ENCODE results near the gene ZNF223. TPM values are rescaled to one million over a fixed set of nuclear protein-coding genes. Genes with fewer than 3 reads are reported as not detected.

ZNF223 gene
- total RNA-seq, 5 donors from 2014 or later (not counting 1 experiment from before 2014, with no cell fraction given) = 2.5 to 6.8 (median 5.9) TPM

GRCh38 chr19:44007473-44007872, 44.4 kb upstream of the ZNF223 start:
- H3K4me1 Mint-ChIP-seq = peaks cover 15 to 19% (median 15%) of the 10 kb centered on the region in 3 donors
- H3K4me3 ChIP-seq (ENCODE audit: control insufficient read depth in 1 of 2, extremely low read depth in 1 of 2, low read length in 1 of 2) = peak overlapping the region in 1 of 2 donors; percentile 46
- H3K27me3 ChIP-seq (replicated peaks in 1 of 2; ENCODE audit: control insufficient read depth in 2 of 2, extremely low read depth in 1 of 2, insufficient read depth in 2 of 2, low read length in 1 of 2) = no peaks in the 10 kb centered on the region
- H3K27ac Mint-ChIP-seq = no peak overlapping the region
- H3K9me3 Mint-ChIP-seq = peaks cover 37 to 61% (median 58%) of the 10 kb centered on the region in 3 donors
- WGBS (ENCODE audit: insufficient coverage) = 95% methylated on average over 3 of the region's 6 CpGs
- H3K4me3 Mint-ChIP-seq = no peak overlapping the region
- H3K9me3 ChIP-seq = peaks cover 25% of the 10 kb centered on the region
- no peaks in the 10 kb centered on the region for H3K27me3 Mint-ChIP-seq
- H3K27ac ChIP-seq (ENCODE audit: low read length) = no peak overlapping the region
- POLR2A ChIA-PET = interaction anchor here in 1 of 2 donors (0.6 kb wide), 1 partner anchor 22 kb away, joined by 8 read pairs; no protein-coding TSS in a partner anchor
- CTCF ChIA-PET = interaction anchor here in 1 of 2 donors (0.6 kb wide), 1 partner anchor 20 kb away, joined by 4 read pairs; no protein-coding TSS in a partner anchor
- DNase-seq = no peak
- H3K36me3 Mint-ChIP-seq = peaks cover 72% of the 10 kb centered on the region
- peaks cover 3 to 9% of the 10 kb centered on the region in 2 experiments for H3K4me1 ChIP-seq (ENCODE audit: control insufficient read depth in 1 of 2, extremely low read depth in 1 of 2, insufficient read depth in 2 of 2, low read length in 2 of 2)
- no peak for ATAC-seq (replicated peaks in 1 of 4)
- H3K36me3 ChIP-seq (ENCODE audit: control insufficient read depth in 2 of 2, extremely low read depth in 1 of 2, insufficient read depth in 1 of 2, low read length in 1 of 2) = peaks cover 8 to 43% of the 10 kb centered on the region in 2 donors

DNA sequence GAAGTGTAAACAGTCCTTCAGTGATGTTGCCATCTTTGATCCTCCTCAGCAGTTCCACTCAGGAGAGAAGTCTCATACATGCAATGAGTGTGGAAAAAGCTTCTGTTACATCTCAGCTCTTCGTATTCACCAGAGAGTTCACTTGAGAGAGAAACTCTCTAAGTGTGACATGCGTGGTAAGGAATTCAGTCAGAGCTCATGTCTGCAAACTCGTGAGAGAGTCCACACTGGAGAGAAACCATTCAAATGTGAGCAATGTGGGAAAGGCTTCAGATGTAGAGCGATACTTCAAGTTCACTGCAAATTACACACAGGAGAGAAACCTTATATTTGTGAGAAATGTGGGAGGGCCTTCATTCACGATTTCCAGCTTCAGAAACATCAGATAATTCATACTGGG, 41.4 kb upstream of the ZNF223 start:
- WGBS (ENCODE audit: insufficient coverage) = 100% methylated on average over 2 of the region's 5 CpGs
- DNase-seq (no peak), ATAC-seq (replicated peaks in 1 of 4) (no peak)
- H3K27me3 Mint-ChIP-seq = no peaks in the 10 kb centered on the region
- H3K4me3 Mint-ChIP-seq = no peak overlapping the region
- H3K27ac ChIP-seq (ENCODE audit: low read length) = no peak overlapping the region
- CTCF ChIA-PET = interaction anchor here in 1 of 2 donors (0.6 kb wide), 1 partner anchor 264 kb away, joined by 4 read pairs; no protein-coding TSS in a partner anchor
- no peak overlapping the region for H3K27ac Mint-ChIP-seq
- peaks cover 41 to 87% (median 79%) of the 10 kb centered on the region in 3 donors for H3K9me3 Mint-ChIP-seq
- peaks cover 0 to 5% (median 3%) of the 10 kb centered on the region in 3 donors for H3K4me1 Mint-ChIP-seq
- H3K4me1 ChIP-seq (ENCODE audit: control insufficient read depth in 1 of 2, extremely low read depth in 1 of 2, insufficient read depth in 2 of 2, low read length in 2 of 2) = no peaks in the 10 kb centered on the region
- POLR2A ChIA-PET = interaction anchor here in 1 of 2 donors (0.6 kb wide), 1 partner anchor 180 kb away, joined by 18 read pairs; no protein-coding TSS in a partner anchor
- no peaks in the 10 kb centered on the region for H3K27me3 ChIP-seq (replicated peaks in 1 of 2; ENCODE audit: control insufficient read depth in 2 of 2, extremely low read depth in 1 of 2, insufficient read depth in 2 of 2, low read length in 1 of 2)
- H3K36me3 ChIP-seq (ENCODE audit: control insufficient read depth in 2 of 2, extremely low read depth in 1 of 2, insufficient read depth in 1 of 2, low read length in 1 of 2) = peaks cover 8 to 43% of the 10 kb centered on the region in 2 donors
- peaks cover 30% of the 10 kb centered on the region for H3K9me3 ChIP-seq
- H3K36me3 Mint-ChIP-seq = peaks cover 78% of the 10 kb centered on the region
- peak overlapping the region in 1 of 2 donors; percentile 30 for H3K4me3 ChIP-seq (ENCODE audit: control insufficient read depth in 1 of 2, extremely low read depth in 1 of 2, low read length in 1 of 2)

DNA sequence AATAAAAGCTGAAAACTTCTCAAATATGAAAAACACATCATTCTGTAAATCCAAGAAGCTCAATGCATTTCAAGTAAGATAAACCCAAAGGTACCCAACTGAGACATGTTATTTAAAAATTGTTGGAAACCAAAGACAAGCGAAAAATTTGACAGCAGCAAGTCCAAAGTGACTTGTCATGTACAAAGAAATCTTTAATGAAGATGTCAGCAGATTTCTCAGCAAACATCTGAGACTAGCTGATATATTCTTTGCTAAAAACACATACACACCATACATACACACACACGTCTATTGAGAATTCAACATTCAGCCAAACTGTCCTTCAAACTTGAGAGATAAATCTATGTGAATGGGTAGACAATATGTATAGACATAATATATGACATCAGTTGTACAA, 32.3 kb upstream of the ZNF223 start:
- H3K4me3 Mint-ChIP-seq = no peak overlapping the region
- WGBS (ENCODE audit: insufficient coverage) = 40% methylated on average over 1 of the region's 2 CpGs
- H3K9me3 ChIP-seq = no peaks in the 10 kb centered on the region
- no peak for DNase-seq
- H3K4me3 ChIP-seq (ENCODE audit: control insufficient read depth in 1 of 2, extremely low read depth in 1 of 2, low read length in 1 of 2) = no peak overlapping the region
- H3K4me1 ChIP-seq (ENCODE audit: control insufficient read depth in 1 of 2, extremely low read depth in 1 of 2, insufficient read depth in 2 of 2, low read length in 2 of 2) = no peaks in the 10 kb centered on the region
- H3K36me3 ChIP-seq (ENCODE audit: control insufficient read depth in 2 of 2, extremely low read depth in 1 of 2, insufficient read depth in 1 of 2, low read length in 1 of 2) = no peaks in the 10 kb centered on the region
- ChIA-PET CTCF (no interaction called here), POLR2A (no interaction called here)
- peaks cover 37 to 54% (median 42%) of the 10 kb centered on the region in 3 donors for H3K9me3 Mint-ChIP-seq
- H3K27ac ChIP-seq (ENCODE audit: low read length) = no peak overlapping the region
- peaks cover 5% of the 10 kb centered on the region for H3K36me3 Mint-ChIP-seq
- H3K27me3 ChIP-seq (replicated peaks in 1 of 2; ENCODE audit: control insufficient read depth in 2 of 2, extremely low read depth in 1 of 2, insufficient read depth in 2 of 2, low read length in 1 of 2) = no peaks in the 10 kb centered on the region
- H3K27ac Mint-ChIP-seq = no peak overlapping the region
- no peak for ATAC-seq (replicated peaks in 1 of 4)
- H3K27me3 Mint-ChIP-seq = peaks cover 18 to 30% of the 10 kb centered on the region in 2 donors
- H3K4me1 Mint-ChIP-seq = peaks cover 0 to 1% (median under 1%) of the 10 kb centered on the region in 3 donors

DNA sequence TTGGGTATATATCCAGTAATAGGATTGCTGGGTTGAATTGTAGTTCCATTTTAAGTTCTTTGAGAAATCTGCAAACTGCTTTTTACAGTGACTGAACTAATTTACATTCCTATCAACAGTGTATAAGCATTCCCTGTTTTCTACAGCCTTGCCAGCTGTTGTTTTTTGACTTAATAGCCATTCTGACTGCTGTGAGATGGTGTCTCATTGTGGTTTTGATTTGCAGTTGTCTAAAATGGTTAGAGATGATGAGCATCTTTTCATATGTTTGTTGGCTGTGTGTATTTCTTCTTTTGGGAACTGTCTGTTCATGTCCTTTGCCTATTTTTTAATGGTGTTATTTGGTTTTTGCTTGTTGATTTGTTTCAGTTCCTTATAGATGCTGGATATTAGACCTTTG, 30.6 kb upstream of the ZNF223 start:
- ATAC-seq (replicated peaks in 1 of 4) = no peak
- peaks cover 12% of the 10 kb centered on the region for H3K36me3 Mint-ChIP-seq
- H3K27ac Mint-ChIP-seq = no peak overlapping the region
- ChIA-PET CTCF (no interaction called here), POLR2A (no interaction called here)
- H3K4me1 Mint-ChIP-seq = peaks cover 16 to 19% (median 16%) of the 10 kb centered on the region in 3 donors
- no peak overlapping the region for H3K27ac ChIP-seq (ENCODE audit: low read length)
- H3K4me1 ChIP-seq (ENCODE audit: control insufficient read depth in 1 of 2, extremely low read depth in 1 of 2, insufficient read depth in 2 of 2, low read length in 2 of 2) = peaks cover 6 to 7% of the 10 kb centered on the region in 2 experiments
- H3K36me3 ChIP-seq (ENCODE audit: control insufficient read depth in 2 of 2, extremely low read depth in 1 of 2, insufficient read depth in 1 of 2, low read length in 1 of 2) = no peaks in the 10 kb centered on the region
- H3K27me3 ChIP-seq (replicated peaks in 1 of 2; ENCODE audit: control insufficient read depth in 2 of 2, extremely low read depth in 1 of 2, insufficient read depth in 2 of 2, low read length in 1 of 2) = no peaks in the 10 kb centered on the region
- H3K9me3 Mint-ChIP-seq = peaks cover 29 to 42% (median 37%) of the 10 kb centered on the region in 3 donors
- no peaks in the 10 kb centered on the region for H3K9me3 ChIP-seq
- no peak overlapping the region for H3K4me3 Mint-ChIP-seq
- no peak for DNase-seq
- no peak overlapping the region for H3K4me3 ChIP-seq (ENCODE audit: control insufficient read depth in 1 of 2, extremely low read depth in 1 of 2, low read length in 1 of 2)
- peaks cover 18 to 30% of the 10 kb centered on the region in 2 donors for H3K27me3 Mint-ChIP-seq

GRCh38 chr19:44024900-44025216, 27.0 kb upstream of the ZNF223 start:
- Mint-ChIP-seq H3K27ac (peak overlapping the region; percentile 71 to 90), H3K4me1 (peaks cover 20 to 34% (median 32%) of the 10 kb centered on the region in 3 donors), H3K36me3 (peaks cover 41% of the 10 kb centered on the region), H3K9me3 (peaks cover 24 to 40% (median 31%) of the 10 kb centered on the region in 3 donors), H3K27me3 (peaks cover 8 to 17% of the 10 kb centered on the region in 2 donors), H3K4me3 (peak overlapping the region; percentile 92 to 98 (median 97))
- Histone ChIP-seq H3K4me3 (ENCODE audit: control insufficient read depth in 1 of 2, extremely low read depth in 1 of 2, low read length in 1 of 2) (peak overlapping the region; percentile 62 to 74), H3K27me3 (replicated peaks in 1 of 2; ENCODE audit: control insufficient read depth in 2 of 2, extremely low read depth in 1 of 2, insufficient read depth in 2 of 2, low read length in 1 of 2) (no peaks in the 10 kb centered on the region), H3K27ac (ENCODE audit: low read length) (no peak overlapping the region), H3K4me1 (ENCODE audit: control insufficient read depth in 1 of 2, extremely low read depth in 1 of 2, insufficient read depth in 2 of 2, low read length in 2 of 2) (peaks cover 6 to 7% of the 10 kb centered on the region in 2 experiments), H3K9me3 (peaks cover 9% of the 10 kb centered on the region), H3K36me3 (ENCODE audit: control insufficient read depth in 2 of 2, extremely low read depth in 1 of 2, insufficient read depth in 1 of 2, low read length in 1 of 2) (peaks cover 9 to 30% of the 10 kb centered on the region in 2 donors)
- ATAC-seq (replicated peaks in 1 of 4) (no peak), DNase-seq (no peak)
- WGBS (ENCODE audit: insufficient coverage) = no CpG with 5 or more reads among the region's 4 CpGs
- ChIA-PET CTCF (no interaction called here), POLR2A (no interaction called here)

- peaks cover 9 to 35% of the 10 kb centered on the region in 2 donors for H3K36me3 ChIP-seq (ENCODE audit: control insufficient read depth in 2 of 2, extremely low read depth in 1 of 2, insufficient read depth in 1 of 2, low read length in 1 of 2)
- Mint-ChIP-seq H3K4me3 (peak within 1 kb of the TSS; percentile 92 to 98 (median 97)), H3K27me3 (peaks cover 3 to 12% of the 10 kb centered on the region in 2 donors), H3K27ac (peak within 1 kb of the TSS; percentile 71 to 90), H3K9me3 (peaks cover 24 to 40% (median 26%) of the 10 kb centered on the region in 3 donors), H3K4me1 (peaks cover 20 to 34% (median 32%) of the 10 kb centered on the region in 3 donors), H3K36me3 (peaks cover 46% of the 10 kb centered on the region)
- H3K4me1 ChIP-seq (ENCODE audit: control insufficient read depth in 1 of 2, extremely low read depth in 1 of 2, insufficient read depth in 2 of 2, low read length in 2 of 2) = peaks cover 6 to 7% of the 10 kb centered on the region in 2 experiments
- POLR2A ChIA-PET = interaction anchor here in 1 of 2 donors (0.8 kb wide), 1 partner anchor 90 kb away, joined by 4 read pairs; the partner anchor contains the start of gene ZNF45
- WGBS (ENCODE audit: insufficient coverage) = 1% methylated on average over 23 of the region's 37 CpGs
- H3K27ac ChIP-seq (ENCODE audit: low read length) = peak within 1 kb of the TSS; percentile 13
- CTCF ChIA-PET = no interaction called here
- DNase-seq (peak; percentile 53 to 85 (median 70)), ATAC-seq (replicated peaks in 1 of 4) (peak; percentile 99 to 100 (median 100))
- H3K9me3 ChIP-seq = peaks cover 13% of the 10 kb centered on the region
- H3K4me3 ChIP-seq (ENCODE audit: control insufficient read depth in 1 of 2, extremely low read depth in 1 of 2, low read length in 1 of 2) = peak within 1 kb of the TSS; percentile 62 to 74
- no peaks in the 10 kb centered on the region for H3K27me3 ChIP-seq (replicated peaks in 1 of 2; ENCODE audit: control insufficient read depth in 2 of 2, extremely low read depth in 1 of 2, insufficient read depth in 2 of 2, low read length in 1 of 2)
Observed at GRCh38 chr19:44025217-44025936, 26.5 kb upstream of the ZNF223 start, which contains the start of gene ZNF222. TSS of gene ZNF222 (plus strand) at chr19:44025379. CDS start at chr19:44025437, 58 bp downstream.
